HepG2 (cell line): Measurements from ENCODE around the gene PTCH1.

Experiments
- BCLAF1 ChIP-seq: fragments of 450-650 bp; IDR thresholded peaks from 2 replicates; pipeline ENCODE4 v1.6.1; 2017; ENCODE audit warnings: mild to moderate bottlenecking
- BHLHE40 ChIP-seq: IDR thresholded peaks from 2 replicates; pipeline ENCODE4 v1.6.1; 2011; ENCODE audit warnings: low read length, improper control_type of control experiment
- FOXM1 ChIP-seq: sonication (generic); formaldehyde crosslinking; IDR thresholded peaks from 2 replicates; pipeline ENCODE4 v1.5.0; 2020; ENCODE audit warnings: missing genetic modification reagents
- KAT7 ChIP-seq: IDR thresholded peaks from 2 replicates; pipeline ENCODE4 v1.6.1; 2018; ENCODE audit warnings: borderline replicate concordance, missing compliant biosample characterization
- MAFG ChIP-seq: sonication (generic); formaldehyde crosslinking; IDR thresholded peaks from 2 replicates; pipeline ENCODE4 v1.5.1; 2020; ENCODE audit warnings: mild to moderate bottlenecking, missing genetic modification reagents
- MIER3 ChIP-seq: IDR thresholded peaks from 2 replicates; pipeline ENCODE4 v1.6.1; 2016; ENCODE audit warnings: missing compliant biosample characterization, borderline replicate concordance
- MTA1 ChIP-seq: sonication (generic); formaldehyde crosslinking; IDR thresholded peaks from 2 replicates; pipeline ENCODE4 v1.4.0; 2020; ENCODE audit warnings: missing genetic modification reagents, mild to moderate bottlenecking, borderline replicate concordance
- ZBTB10 ChIP-seq: sonication (generic); formaldehyde crosslinking; IDR thresholded peaks from 2 replicates; pipeline ENCODE4 v1.4.0; 2020; ENCODE audit warnings: missing genetic modification reagents, borderline replicate concordance
- ZC3H4 ChIP-seq: sonication (generic); formaldehyde crosslinking; IDR thresholded peaks from 2 replicates; pipeline ENCODE4 v1.4.0; 2020; ENCODE audit warnings: missing genetic modification reagents, borderline replicate concordance
- ZNF10 ChIP-seq: sonication (generic); formaldehyde crosslinking; IDR thresholded peaks from 2 replicates; pipeline ENCODE4 v1.4.0; 2020; ENCODE audit warnings: mild to moderate bottlenecking, low read depth, missing genetic modification reagents, borderline replicate concordance

DNA sequence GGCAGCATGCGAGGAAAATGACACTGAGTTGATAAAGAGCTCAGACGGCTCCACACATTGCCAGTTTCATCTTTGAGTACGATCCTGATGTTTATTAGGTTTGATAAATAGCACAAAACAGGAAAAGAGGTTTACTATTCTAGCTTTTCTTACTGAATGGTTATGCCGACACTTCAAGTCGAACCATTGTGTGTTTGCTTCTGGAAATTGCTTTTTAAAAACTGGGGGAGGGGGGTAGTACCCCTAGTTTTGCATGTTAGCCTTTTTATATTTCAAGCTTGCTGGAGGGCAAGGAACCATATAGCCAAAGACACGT is 5.2 kb downstream of the PTCH1 start:
- TF ChIP-seq FOXM1 (CRISPR knock-in tag): no peak
- no peak for TF ChIP-seq MAFG
- TF ChIP-seq MTA1 (CRISPR knock-in tag): no peak
- no peak for TF ChIP-seq BCLAF1
- no peak for TF ChIP-seq MIER3 (CRISPR knock-in tag)
- TF ChIP-seq ZNF10 (CRISPR knock-in tag): no peak
- TF ChIP-seq ZC3H4 (CRISPR knock-in tag): no peak
- TF ChIP-seq KAT7 (CRISPR knock-in tag): peak; percentile 31; the same call in 1 of the 2 replicates
- no peak for TF ChIP-seq ZBTB10 (CRISPR knock-in tag)
- no peak for TF ChIP-seq BHLHE40
